HepG2 (cell line): ENCODE results near the gene METTL27. TPM values are rescaled to one million over a fixed set of nuclear protein-coding genes. Genes with fewer than 3 reads are reported as not detected.

Source experiments
- ATAC-seq: fragments of 200-7000 bp; cut with Tn5 transposase; 3 replicates; pipeline ENCODE4 v1.9.1; 2020; ENCODE audit warnings: mild to moderate bottlenecking, moderate library complexity
- BruUV-seq: library from RNA; stranded (reverse); fragments of 400-500 nt; replicated peaks from 2 replicates; lab custom pipeline; 2021; lab: Mats Ljungman, UMichigan
- CTCF ChIA-PET: fragments of 300-600 bp; formaldehyde crosslinking; extraction: SDS; loops from one replicate; lab custom pipeline; 2021; ENCODE audit warnings: low total read pairs, inconsistent platforms, low intra/inter-chr PET ratio; lab: Yijun Ruan, JAX
- POLR2A ChIA-PET: fragments of 350-600 bp; sonication (Branson Sonifier 250); formaldehyde crosslinking; loops from one replicate; lab custom pipeline; 2020; ENCODE audit warnings: antibody characterized with exemption, inconsistent platforms; lab: Yijun Ruan, JAX
- DNase-seq: peaks from one replicate; pipeline ENCODE4 v3.0.0-alpha.2; 2015; ENCODE audit warnings: low spot score
- FAIRE-seq: peaks from 3 replicates; lab custom pipeline; 2011; peaks lifted over from hg19 to GRCh38; lab: Jason Lieb, UNC
- H2AFZ ChIP-seq: one replicate; pipeline ENCODE4 v1.6.1; 2011; ENCODE audit warnings: low read length, inconsistent platforms
- H3K27ac ChIP-seq: fragments of 300-600 bp; 3 replicates; pipeline ENCODE4 v1.8.0; 2011; ENCODE audit warnings: mixed run types, mild to moderate bottlenecking, mixed read lengths, low read length, inconsistent platforms; ENCODE audit not compliant: insufficient read depth; ENCODE audit errors: extremely low read length
- H3K27me3 ChIP-seq, 2 experiments: fragments of 200-600 bp in 1 of 2; 2 replicates in 1 of 2; 3 replicates in 1 of 2; pipeline versions ENCODE4 v1.6.0 to v1.8.0; 2011; ENCODE audit warnings: low read length in 2 of 2, mild to moderate bottlenecking in 2 of 2, moderate library complexity in 2 of 2, inconsistent platforms in 1 of 2; ENCODE audit not compliant: insufficient read depth in 2 of 2, control insufficient read depth in 1 of 2
- H3K36me3 ChIP-seq, 2 experiments: fragments of 200-600 bp in 1 of 2; replicated peaks in 1 of 2; 2 replicates in 1 of 2; 3 replicates in 1 of 2; pipeline versions ENCODE4 v1.5.1 to v1.8.0; 2011; ENCODE audit warnings: low read length in 2 of 2, inconsistent platforms in 1 of 2; ENCODE audit not compliant: insufficient read depth in 2 of 2, control insufficient read depth in 1 of 2
- H3K4me1 ChIP-seq: 2 replicates; pipeline ENCODE4 v1.5.1; 2012; ENCODE audit warnings: low read length, inconsistent platforms; ENCODE audit not compliant: insufficient read depth
- H3K4me2 ChIP-seq: 2 replicates; pipeline ENCODE4 v1.6.0; 2011; ENCODE audit warnings: low read depth, low read length, inconsistent platforms
- H3K4me3 ChIP-seq, 3 experiments: fragments of 200-600 bp in 1 of 3; sonication (generic), shearing (Covaris generic) in 1 of 3; replicated peaks in 1 of 3; 2 replicates each; pipeline ENCODE4 v1.5.1; 2011 to 2016; ENCODE audit warnings: low read length in 3 of 3, inconsistent platforms in 2 of 3, low read depth in 2 of 3, mild to moderate bottlenecking in 2 of 3, control low read depth in 1 of 3, mixed read lengths in 1 of 3; ENCODE audit not compliant: insufficient read depth in 1 of 3
- H3K79me2 ChIP-seq: one replicate; pipeline ENCODE4 v1.6.1; 2011; ENCODE audit warnings: low read length, inconsistent platforms; ENCODE audit not compliant: insufficient read depth
- H3K9ac ChIP-seq: 2 replicates; pipeline ENCODE4 v1.6.0; 2011; ENCODE audit warnings: mild to moderate bottlenecking, low read depth, low read length, inconsistent platforms; ENCODE audit not compliant: insufficient read depth
- H3K9me3 ChIP-seq: 2 replicates; pipeline ENCODE4 v1.5.1; 2012; ENCODE audit warnings: mild to moderate bottlenecking, low read length
- H4K20me1 ChIP-seq: 2 replicates; pipeline ENCODE4 v1.6.0; 2011; ENCODE audit warnings: inconsistent platforms, mild to moderate bottlenecking, low read length, moderate library complexity; ENCODE audit not compliant: insufficient read depth
- ADNP ChIP-seq: sonication (generic); formaldehyde crosslinking; IDR thresholded peaks from 2 replicates; pipeline ENCODE4 v1.4.0; 2020; ENCODE audit warnings: missing genetic modification reagents
- CERS6 ChIP-seq: sonication (generic); formaldehyde crosslinking; IDR thresholded peaks from 2 replicates; pipeline ENCODE4 v1.5.0; 2020; ENCODE audit warnings: missing genetic modification reagents
- CSRNP1 ChIP-seq: sonication (generic); formaldehyde crosslinking; IDR thresholded peaks from 2 replicates; pipeline ENCODE4 v1.8.1; 2023; ENCODE audit warnings: mild to moderate bottlenecking, missing genetic modification reagents
- ISX ChIP-seq: sonication (generic); formaldehyde crosslinking; conservative IDR thresholded peaks from 2 replicates; pipeline ENCODE4 v1.5.0; 2020; ENCODE audit warnings: missing genetic modification reagents
- PBX3 ChIP-seq: sonication (generic); formaldehyde crosslinking; IDR thresholded peaks from 2 replicates; pipeline ENCODE4 v1.8.1; 2023; ENCODE audit warnings: missing genetic modification reagents, inconsistent platforms, borderline replicate concordance
- TAF1 ChIP-seq: sonication (generic); formaldehyde crosslinking; IDR thresholded peaks from 2 replicates; pipeline ENCODE4 v1.4.0; 2020; ENCODE audit warnings: missing genetic modification reagents
- ZMYM3 ChIP-seq: sonication (generic); formaldehyde crosslinking; IDR thresholded peaks from 2 replicates; pipeline ENCODE4 v1.5.1; 2020; ENCODE audit warnings: mild to moderate bottlenecking, missing genetic modification reagents
- ZNF121 ChIP-seq: sonication (generic); formaldehyde crosslinking; IDR thresholded peaks from 2 replicates; pipeline ENCODE4 v1.5.0; 2020; ENCODE audit warnings: mild to moderate bottlenecking, missing genetic modification reagents
- ZNF34 ChIP-seq: sonication (generic); formaldehyde crosslinking; IDR thresholded peaks from 2 replicates; pipeline ENCODE4 v1.4.0; 2020; ENCODE audit warnings: mild to moderate bottlenecking, missing genetic modification reagents, borderline replicate concordance
- ZNF460 ChIP-seq: sonication (generic); formaldehyde crosslinking; IDR thresholded peaks from 2 replicates; pipeline ENCODE4 v1.5.1; 2020; ENCODE audit warnings: missing genetic modification reagents, mild to moderate bottlenecking, borderline replicate concordance
- WGBS: methylation state at CpG from one replicate; pipeline ENCODE4 v1.1.6; 2017; ENCODE audit warnings: low lambda C conversion rate; 5-methylcytosine and 5-hydroxymethylcytosine counted together
- in situ Hi-C: cut with HindIII; loops from 2 replicates; pipeline ENCODE4 v1.10.0; 2017; ENCODE audit warnings: low pct_unique_long_range_greater_than_20kb; ENCODE audit not compliant: extremely low pct_ligation_motif_present
- intact Hi-C: fragments of 100-400 bp; cut with micrococcal nuclease; formaldehyde crosslinking; loops from one replicate; pipeline ENCODE4 v1.10.0; 2022; ENCODE audit not compliant: unreplicated experiment
- polyA plus RNA-seq, 8 experiments: library from polyadenylated mRNA; depleted of rRNA in 3 of 8; stranded (reverse) in 7 of 8; unstranded in 1 of 8; fragments of >200 nt; fragmentation: Illumina TruSeq in 4 of 8; extraction: Trizol in 4 of 8; gene quantifications; 2 replicates each; pipeline versions ENCODE4 v1.2.1 to v1.2.3, GENCODE V29; 2011 to 2016; ENCODE audit warnings: low read depth in 4 of 8, missing spikeins in 1 of 8, mixed read lengths in 1 of 8; ENCODE audit not compliant: insufficient read depth in 1 of 8
- total RNA-seq, 5 experiments: library from RNA; depleted of rRNA; stranded (reverse); fragments of >200 nt; fragmentation: Illumina TruSeq; extraction: Trizol; gene quantifications; 2 replicates each; pipeline ENCODE4 v1.2.3, GENCODE V29; 2016; ENCODE audit warnings: low read depth in 1 of 5
- TF ChIP-seq, protein P1 (sequence below): sonication (generic); formaldehyde crosslinking; IDR thresholded peaks from 2 replicates; pipeline ENCODE4 v1.4.0; 2020; ENCODE audit warnings: missing genetic modification reagents, mild to moderate bottlenecking, borderline replicate concordance
- TF ChIP-seq, protein P2 (sequence below): IDR thresholded peaks from 2 replicates; pipeline ENCODE4 v1.6.1; 2016; ENCODE audit warnings: missing genetic modification reagents, missing compliant biosample characterization
- TF ChIP-seq, protein P3 (sequence below): sonication (generic); formaldehyde crosslinking; IDR thresholded peaks from 2 replicates; pipeline ENCODE4 v1.5.0; 2020; ENCODE audit warnings: mild to moderate bottlenecking, missing genetic modification reagents

METTL27 gene
- total and polyA plus RNA-seq, 2 of the 13 experiments (the other 11 are each of a cell fraction or from before 2014, with no cell fraction given): 2.0 to 3.0 TPM

GRCh38 chr7:73841689-73842066 lies 638 bp downstream of the METTL27 start (continued):
- TF ChIP-seq CSRNP1 (CRISPR knock-in tag) (no peak), CERS6 (CRISPR knock-in tag) (no peak), ISX (no peak), TAF1 (CRISPR knock-in tag) (no peak)

DNA sequence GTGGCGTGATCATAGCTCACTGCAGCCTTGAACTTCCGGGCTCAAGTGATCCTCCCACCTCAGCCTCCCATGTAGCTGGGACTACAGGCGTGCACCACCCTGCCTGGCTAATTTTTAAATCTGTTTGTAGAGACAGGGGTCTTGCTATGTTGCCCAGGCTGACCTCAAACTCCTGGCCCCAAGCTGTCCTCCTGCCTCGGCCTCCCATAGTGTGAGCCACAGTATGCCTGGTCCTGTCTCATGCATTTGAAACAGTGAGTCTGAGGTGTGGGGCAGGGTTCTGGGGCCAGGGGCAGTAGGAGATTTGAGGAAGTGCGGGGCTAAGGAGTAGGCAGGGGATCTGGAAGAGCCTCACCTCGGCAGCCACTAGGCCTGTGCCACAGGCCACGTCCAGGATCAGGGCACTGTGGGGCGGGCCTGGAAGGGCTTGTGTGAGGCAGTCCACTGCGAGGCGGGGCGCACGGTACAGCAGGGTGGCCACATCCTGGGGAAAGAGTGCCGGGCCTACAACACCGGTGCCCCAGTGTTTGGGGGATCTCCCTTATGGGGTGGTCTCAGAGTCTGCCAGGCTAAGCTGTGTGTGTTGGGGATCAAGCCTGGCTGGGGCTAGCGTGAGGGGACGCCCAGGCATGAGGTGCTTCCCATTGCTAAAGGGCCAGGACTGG lies 1.5 kb downstream of the METTL27 start:
- POLR2A ChIA-PET: interaction anchor here (3.7 kb wide), 1 partner anchor 9 kb away, joined by 55 read pairs; the partner anchor contains the start of gene CLDN4
- no peak overlapping the region for H3K9ac ChIP-seq
- WGBS: 87% methylated on average over 8 of the region's 16 CpGs
- no peak for ATAC-seq
- DNase-seq: no peak
- H3K9me3 ChIP-seq: no peaks in the 10 kb centered on the region
- no peaks in the 10 kb centered on the region for H3K36me3 ChIP-seq
- BruUV-seq: no TSS peak
- no peak for FAIRE-seq
- TF ChIP-seq ZNF121 (CRISPR knock-in tag) (peak; percentile 83), ZNF460 (CRISPR knock-in tag) (peak; percentile 51; the same call in 1 of the 2 replicates), ZMYM3 (CRISPR knock-in tag) (peak; percentile 57; the same call in 1 of the 2 replicates), ZNF34 (CRISPR knock-in tag) (no peak), ADNP (CRISPR knock-in tag) (0 out of 2 replicates have a peak, but pooled peaks have one; percentile 25), PBX3 (no peak)
- TF ChIP-seq, protein P1, sequence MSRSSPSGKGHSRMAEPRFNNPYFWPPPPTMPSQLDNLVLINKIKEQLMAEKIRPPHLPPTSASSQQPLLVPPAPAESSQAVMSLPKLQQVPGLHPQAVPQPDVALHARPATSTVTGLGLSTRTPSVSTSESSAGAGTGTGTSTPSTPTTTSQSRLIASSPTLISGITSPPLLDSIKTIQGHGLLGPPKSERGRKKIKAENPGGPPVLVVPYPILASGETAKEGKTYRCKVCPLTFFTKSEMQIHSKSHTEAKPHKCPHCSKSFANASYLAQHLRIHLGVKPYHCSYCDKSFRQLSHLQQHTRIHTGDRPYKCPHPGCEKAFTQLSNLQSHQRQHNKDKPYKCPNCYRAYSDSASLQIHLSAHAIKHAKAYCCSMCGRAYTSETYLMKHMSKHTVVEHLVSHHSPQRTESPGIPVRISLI (CRISPR knock-in tag): no peak
- TF ChIP-seq, protein P2, sequence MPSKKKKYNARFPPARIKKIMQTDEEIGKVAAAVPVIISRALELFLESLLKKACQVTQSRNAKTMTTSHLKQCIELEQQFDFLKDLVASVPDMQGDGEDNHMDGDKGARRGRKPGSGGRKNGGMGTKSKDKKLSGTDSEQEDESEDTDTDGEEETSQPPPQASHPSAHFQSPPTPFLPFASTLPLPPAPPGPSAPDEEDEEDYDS (CRISPR knock-in tag): no peak
- TF ChIP-seq, protein P3, sequence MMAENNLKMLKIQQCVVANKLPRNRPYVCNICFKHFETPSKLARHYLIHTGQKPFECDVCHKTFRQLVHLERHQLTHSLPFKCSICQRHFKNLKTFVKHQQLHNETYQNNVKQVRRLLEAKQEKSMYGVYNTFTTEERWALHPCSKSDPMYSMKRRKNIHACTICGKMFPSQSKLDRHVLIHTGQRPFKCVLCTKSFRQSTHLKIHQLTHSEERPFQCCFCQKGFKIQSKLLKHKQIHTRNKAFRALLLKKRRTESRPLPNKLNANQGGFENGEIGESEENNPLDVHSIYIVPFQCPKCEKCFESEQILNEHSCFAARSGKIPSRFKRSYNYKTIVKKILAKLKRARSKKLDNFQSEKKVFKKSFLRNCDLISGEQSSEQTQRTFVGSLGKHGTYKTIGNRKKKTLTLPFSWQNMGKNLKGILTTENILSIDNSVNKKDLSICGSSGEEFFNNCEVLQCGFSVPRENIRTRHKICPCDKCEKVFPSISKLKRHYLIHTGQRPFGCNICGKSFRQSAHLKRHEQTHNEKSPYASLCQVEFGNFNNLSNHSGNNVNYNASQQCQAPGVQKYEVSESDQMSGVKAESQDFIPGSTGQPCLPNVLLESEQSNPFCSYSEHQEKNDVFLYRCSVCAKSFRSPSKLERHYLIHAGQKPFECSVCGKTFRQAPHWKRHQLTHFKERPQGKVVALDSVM (CRISPR knock-in tag): peak; percentile 39; the same call in 1 of the 2 replicates
- H4K20me1 ChIP-seq: no peaks in the 10 kb centered on the region
- H3K27ac ChIP-seq: no peak overlapping the region
- H3K27me3 ChIP-seq: 0 out of 5 replicates have a peak, but pooled peaks cover 0 to 3% of the 10 kb centered on the region in 2 experiments
- H2AFZ ChIP-seq: no peak overlapping the region
- H3K4me2 ChIP-seq: no peak overlapping the region
- in situ Hi-C loops: no loop called here
- H3K4me3 ChIP-seq: no peak overlapping the region
- no peaks in the 10 kb centered on the region for H3K79me2 ChIP-seq
- H3K4me1 ChIP-seq: peaks cover 49% of the 10 kb centered on the region
- CTCF ChIA-PET: no interaction called here
- intact Hi-C loops: no loop called here
